K562 (cell line): Measurements from ENCODE around the gene DYRK2. TPM values are rescaled to one million over a fixed set of nuclear protein-coding genes. Genes with fewer than 3 reads are reported as not detected.

Source experiments
- ELF4 ChIP-seq: fragments of 450-650 bp; formaldehyde crosslinking; IDR thresholded peaks from 2 replicates; pipeline ENCODE4 v1.4.0; 2022; ENCODE audit warnings: missing genetic modification characterization
- HDAC2 ChIP-seq: fragments of 450-650 bp; IDR thresholded peaks from 2 replicates; pipeline ENCODE4 v1.6.1; 2016; ENCODE audit warnings: mild to moderate bottlenecking
- HLTF ChIP-seq: fragments of 450-650 bp; IDR thresholded peaks from 2 replicates; pipeline ENCODE4 v1.6.1; 2016
- HMGN3 ChIP-seq: IDR thresholded peaks from 2 replicates; pipeline ENCODE4 v1.6.1; 2011; ENCODE audit warnings: borderline replicate concordance, low read depth, mild to moderate bottlenecking, mixed read lengths, low read length; ENCODE audit not compliant: insufficient read length; ENCODE audit errors: extremely low read depth
- JUND ChIP-seq, 2 experiments: IDR thresholded peaks; 2 replicates in 1 of 2; 3 replicates in 1 of 2; pipeline ENCODE4 v1.6.1; 2011; ENCODE audit warnings: borderline replicate concordance in 2 of 2, low read depth in 2 of 2, low read length in 2 of 2, improper control_type of control experiment in 1 of 2, missing biosample characterization in 1 of 2, missing genetic modification characterization in 1 of 2, missing genetic modification reagents in 1 of 2
- KAT7 ChIP-seq: sonication (generic); formaldehyde crosslinking; IDR thresholded peaks from 2 replicates; pipeline ENCODE4 v1.8.0; 2022; ENCODE audit warnings: missing genetic modification reagents, mild to moderate bottlenecking, borderline replicate concordance
- PPARD ChIP-seq: fragments of 250-450 bp; sonication (Bioruptor Pico); IDR thresholded peaks from 2 replicates; pipeline ENCODE4 v1.8.0; 2022; ENCODE audit warnings: inconsistent platforms, mild to moderate bottlenecking, moderate library complexity
- RBBP5 ChIP-seq: fragments of 200-600 bp; sonication (generic); IDR thresholded peaks from 2 replicates; pipeline ENCODE4 v1.6.1; 2012; ENCODE audit warnings: borderline replicate concordance, mild to moderate bottlenecking, low read length, control low read depth, inconsistent platforms; ENCODE audit not compliant: insufficient read depth, poor library complexity, severe bottlenecking
- STAT5A ChIP-seq: IDR thresholded peaks from 2 replicates; pipeline ENCODE4 v1.6.1; 2012; ENCODE audit warnings: low read length, inconsistent platforms, borderline replicate concordance
- ZFX ChIP-seq: sonication (generic); formaldehyde crosslinking; IDR thresholded peaks from 2 replicates; pipeline ENCODE4 v1.8.0; 2022; ENCODE audit warnings: mild to moderate bottlenecking, missing genetic modification reagents, moderate library complexity
- ZSCAN32 ChIP-seq: fragments of 450-650 bp; formaldehyde crosslinking; IDR thresholded peaks from 2 replicates; pipeline ENCODE4 v1.4.0; 2020; ENCODE audit warnings: mild to moderate bottlenecking, moderate library complexity
- polyA plus RNA-seq, 8 experiments: library from polyadenylated mRNA; depleted of rRNA in 4 of 8; stranded (reverse) in 5 of 8; unstranded in 3 of 8; fragments of >200 nt; fragmentation: Nextera tagmentation in 2 of 8; fragmentation: Illumina TruSeq in 1 of 8; extraction: Ambion mirVana in 2 of 8; extraction: Trizol in 1 of 8; gene quantifications; 2 replicates each; pipeline versions ENCODE4 v1.2.1 to v1.2.3, GENCODE V29; 2011 to 2014; ENCODE audit warnings: inconsistent platforms in 1 of 8, missing spikeins in 1 of 8
- total RNA-seq, 7 experiments: library from RNA; depleted of rRNA in 6 of 7; stranded (reverse); fragments of >200 nt in 6 of 7; fragmentation: Illumina TruSeq in 2 of 7; extraction: Trizol in 2 of 7; gene quantifications; 2 replicates each; pipeline versions ENCODE4 v1.2.1 to v1.2.3, GENCODE V29; 2011 to 2021; ENCODE audit warnings: low replicate concordance in 1 of 7
- TF ChIP-seq, protein P1 (sequence below): fragments of 450-650 bp; IDR thresholded peaks from one replicate; pipeline ENCODE4 v1.6.1; 2018; ENCODE audit warnings: mild to moderate bottlenecking, moderate library complexity; ENCODE audit not compliant: partially characterized antibody
- TF ChIP-seq, protein P2 (sequence below), 2 experiments: IDR thresholded peaks; 2 replicates each; pipeline ENCODE4 v1.6.1; 2012; ENCODE audit warnings: improper control_type of control experiment in 2 of 2, low read depth in 2 of 2, low read length in 2 of 2, borderline replicate concordance in 1 of 2

Gene DYRK2
- total and polyA plus RNA-seq, 9 of the 15 experiments (the other 6 are each of a cell fraction or from before 2014, with no cell fraction given): 1.7 to 15.4 (median 8.4) TPM

DNA sequence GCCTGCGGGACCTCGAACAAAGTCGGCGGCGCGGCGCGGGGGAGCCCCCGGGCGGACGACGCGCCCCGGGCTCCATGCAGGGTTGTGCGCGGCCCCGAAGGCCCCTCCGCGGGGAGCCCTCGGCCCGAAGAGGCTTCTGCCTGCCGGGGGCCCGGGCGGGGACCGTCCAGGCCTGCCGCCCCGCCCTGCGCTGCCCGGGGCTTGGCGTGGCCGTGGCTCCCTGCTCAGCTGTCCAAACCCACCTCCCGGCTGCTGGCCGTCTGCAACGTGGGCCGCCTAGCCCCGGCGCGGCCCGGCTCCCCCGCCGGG lies 670 bp downstream of the DYRK2 start (continued):
- TF ChIP-seq JUND (IDR thresholded peaks at IDR 0.05; ENCODE audit: borderline replicate concordance, low read depth, low read length) (no peak), JUND (tag; IDR thresholded peaks at IDR 0.05; ENCODE audit: borderline replicate concordance, low read depth, low read length) (no peak), RBBP5 (peak; percentile 68), ELF4 (no peak), STAT5A (no peak), ZSCAN32 (CRISPR knock-in tag) (no peak), ZFX (peak; percentile 24; the same call in 1 of the 2 replicates), HLTF (no peak), HMGN3 (peak; percentile 39), PPARD (CRISPR knock-in tag) (no peak), HDAC2 (no peak), KAT7 (CRISPR knock-in tag) (no peak)
- TF ChIP-seq, protein P1, sequence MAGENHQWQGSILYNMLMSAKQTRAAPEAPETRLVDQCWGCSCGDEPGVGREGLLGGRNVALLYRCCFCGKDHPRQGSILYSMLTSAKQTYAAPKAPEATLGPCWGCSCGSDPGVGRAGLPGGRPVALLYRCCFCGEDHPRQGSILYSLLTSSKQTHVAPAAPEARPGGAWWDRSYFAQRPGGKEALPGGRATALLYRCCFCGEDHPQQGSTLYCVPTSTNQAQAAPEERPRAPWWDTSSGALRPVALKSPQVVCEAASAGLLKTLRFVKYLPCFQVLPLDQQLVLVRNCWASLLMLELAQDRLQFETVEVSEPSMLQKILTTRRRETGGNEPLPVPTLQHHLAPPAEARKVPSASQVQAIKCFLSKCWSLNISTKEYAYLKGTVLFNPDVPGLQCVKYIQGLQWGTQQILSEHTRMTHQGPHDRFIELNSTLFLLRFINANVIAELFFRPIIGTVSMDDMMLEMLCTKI: no peak
- TF ChIP-seq, protein P2, sequence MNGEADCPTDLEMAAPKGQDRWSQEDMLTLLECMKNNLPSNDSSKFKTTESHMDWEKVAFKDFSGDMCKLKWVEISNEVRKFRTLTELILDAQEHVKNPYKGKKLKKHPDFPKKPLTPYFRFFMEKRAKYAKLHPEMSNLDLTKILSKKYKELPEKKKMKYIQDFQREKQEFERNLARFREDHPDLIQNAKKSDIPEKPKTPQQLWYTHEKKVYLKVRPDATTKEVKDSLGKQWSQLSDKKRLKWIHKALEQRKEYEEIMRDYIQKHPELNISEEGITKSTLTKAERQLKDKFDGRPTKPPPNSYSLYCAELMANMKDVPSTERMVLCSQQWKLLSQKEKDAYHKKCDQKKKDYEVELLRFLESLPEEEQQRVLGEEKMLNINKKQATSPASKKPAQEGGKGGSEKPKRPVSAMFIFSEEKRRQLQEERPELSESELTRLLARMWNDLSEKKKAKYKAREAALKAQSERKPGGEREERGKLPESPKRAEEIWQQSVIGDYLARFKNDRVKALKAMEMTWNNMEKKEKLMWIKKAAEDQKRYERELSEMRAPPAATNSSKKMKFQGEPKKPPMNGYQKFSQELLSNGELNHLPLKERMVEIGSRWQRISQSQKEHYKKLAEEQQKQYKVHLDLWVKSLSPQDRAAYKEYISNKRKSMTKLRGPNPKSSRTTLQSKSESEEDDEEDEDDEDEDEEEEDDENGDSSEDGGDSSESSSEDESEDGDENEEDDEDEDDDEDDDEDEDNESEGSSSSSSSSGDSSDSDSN (IDR thresholded peaks at IDR 0.05; ENCODE audit: borderline replicate concordance in 1 of 2, low read depth in 2 of 2, low read length in 2 of 2): 0 out of 4 replicates have a peak, but pooled peaks of 1 of the 2 experiments have one; percentile 15
